ENCODE results near the gene IL18RAP. TPM values are rescaled to one million over a fixed set of nuclear protein-coding genes. Genes with fewer than 3 reads are reported as not detected.

IL18RAP gene
- total and polyA plus RNA-seq, 7 experiments from 2014 or later = 0.30 to 17.1 (median 7.5) TPM; not detected in 3

GRCh38 chr2:102418421-102418961 is 4.5 kb upstream of the IL18RAP start:
- DNase-seq (peak in 6 of 9 donors; percentile 24 to 59 (median 49)), ATAC-seq (peak; percentile 85)
- CTCF ChIA-PET = interaction anchor here (0.7 kb wide), 1 partner anchor 186 kb away, joined by 3 read pairs; no protein-coding TSS in a partner anchor
- H3K27ac Mint-ChIP-seq = peak overlapping the region in 7 of 9 donors; percentile 64 to 95 (median 78)
- peaks cover 0 to 55% (median 0%) of the 10 kb centered on the region in 5 donors for H3K36me3 Mint-ChIP-seq
- no peak overlapping the region for H3K27ac ChIP-seq (ENCODE audit: low read depth, low read length)
- peak overlapping the region; percentile 38 to 87 (median 74) for H3K4me3 Mint-ChIP-seq
- no peaks in the 10 kb centered on the region for H3K27me3 ChIP-seq (ENCODE audit: control insufficient read depth in 2 of 2, insufficient read depth in 2 of 2, low read length in 2 of 2)
- H3K4me1 ChIP-seq (ENCODE audit: control insufficient read depth in 2 of 2, insufficient read depth in 2 of 2, low read length in 2 of 2) = peaks cover 29 to 49% of the 10 kb centered on the region in 2 donors
- no peaks in the 10 kb centered on the region for H3K27me3 Mint-ChIP-seq
- intact Hi-C loops (cut with micrococcal nuclease) = loop anchor here (1.0 to 2.0 kb wide), 7 partner anchors 24 to 160 kb away; no protein-coding TSS in a partner anchor
- no peaks in the 10 kb centered on the region for H3K36me3 ChIP-seq (ENCODE audit: control insufficient read depth in 2 of 3, insufficient read depth in 3 of 3, low read length in 3 of 3)
- H3K4me1 Mint-ChIP-seq = peaks cover 27 to 67% (median 48%) of the 10 kb centered on the region in 7 donors
- POLR2A ChIA-PET = no interaction called here
- no peaks in the 10 kb centered on the region for H3K9me3 ChIP-seq (ENCODE audit: control insufficient read depth in 2 of 3, low read length in 3 of 3)
- peaks cover 0 to 15% (median 0%) of the 10 kb centered on the region in 11 donors for H3K9me3 Mint-ChIP-seq
- H3K4me3 ChIP-seq (ENCODE audit: low read length) = peak overlapping the region; percentile 18

DNA sequence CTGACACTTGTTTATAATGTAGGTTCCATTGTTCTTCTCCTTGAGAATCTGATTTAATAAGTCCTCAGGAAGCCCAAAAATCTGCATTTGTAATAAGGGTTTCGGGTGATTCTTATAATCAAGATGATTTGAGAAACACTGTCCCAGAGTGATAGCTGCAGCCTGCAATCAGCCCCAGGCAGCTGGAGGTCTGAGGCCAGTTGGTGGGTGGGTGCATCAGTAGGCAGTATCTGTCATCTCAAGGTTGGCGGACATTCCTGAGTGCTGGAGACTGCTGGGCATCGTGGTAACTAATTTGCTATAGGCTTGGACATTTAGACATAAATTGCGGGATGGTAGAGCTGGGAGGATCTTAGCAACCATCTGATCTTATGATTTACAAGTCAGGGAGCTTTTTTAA is 2.7 kb upstream of the IL18RAP start:
- no peaks in the 10 kb centered on the region for H3K27me3 ChIP-seq (ENCODE audit: control insufficient read depth in 2 of 2, insufficient read depth in 2 of 2, low read length in 2 of 2)
- peaks cover 29 to 50% of the 10 kb centered on the region in 2 donors for H3K4me1 ChIP-seq (ENCODE audit: control insufficient read depth in 2 of 2, insufficient read depth in 2 of 2, low read length in 2 of 2)
- peak overlapping the region in 2 of 9 donors; percentile 43 to 95 for H3K27ac Mint-ChIP-seq
- ChIA-PET CTCF (interaction anchor here (0.6 to 0.9 kb wide), 2 partner anchors 19 to 118 kb away, joined by 3 read pairs; no protein-coding TSS in a partner anchor), POLR2A (no interaction called here)
- peaks cover 30 to 80% (median 48%) of the 10 kb centered on the region in 7 donors for H3K4me1 Mint-ChIP-seq
- peak overlapping the region in 3 of 10 donors; percentile 13 to 87 (median 79) for H3K4me3 Mint-ChIP-seq
- intact Hi-C loops (cut with micrococcal nuclease) = no loop called here
- peaks cover 0 to 61% (median 0%) of the 10 kb centered on the region in 5 donors for H3K36me3 Mint-ChIP-seq
- H3K27me3 Mint-ChIP-seq = no peaks in the 10 kb centered on the region
- H3K4me3 ChIP-seq (ENCODE audit: low read length) = no peak overlapping the region
- H3K9me3 Mint-ChIP-seq = peaks cover 0 to 9% (median 0%) of the 10 kb centered on the region in 11 donors
- ATAC-seq (no peak), DNase-seq (no peak)
- no peaks in the 10 kb centered on the region for H3K36me3 ChIP-seq (ENCODE audit: control insufficient read depth in 2 of 3, insufficient read depth in 3 of 3, low read length in 3 of 3)
- no peaks in the 10 kb centered on the region for H3K9me3 ChIP-seq (ENCODE audit: control insufficient read depth in 2 of 3, low read length in 3 of 3)
- H3K27ac ChIP-seq (ENCODE audit: low read depth, low read length) = no peak overlapping the region

GRCh38 chr2:102421890-102422759 is 835 bp upstream of the IL18RAP start:
- peaks cover 0 to 9% (median 0%) of the 10 kb centered on the region in 11 donors for H3K9me3 Mint-ChIP-seq
- no peak overlapping the region for H3K4me3 ChIP-seq (ENCODE audit: low read length)
- peak overlapping the region in 3 of 10 donors; percentile 22 to 87 (median 67) for H3K4me3 Mint-ChIP-seq
- POLR2A ChIA-PET = no interaction called here
- H3K9me3 ChIP-seq (ENCODE audit: control insufficient read depth in 2 of 3, low read length in 3 of 3) = no peaks in the 10 kb centered on the region
- H3K4me1 Mint-ChIP-seq = peaks cover 31 to 84% (median 40%) of the 10 kb centered on the region in 7 donors
- H3K27me3 ChIP-seq (ENCODE audit: control insufficient read depth in 2 of 2, insufficient read depth in 2 of 2, low read length in 2 of 2) = no peaks in the 10 kb centered on the region
- intact Hi-C loops (cut with micrococcal nuclease) = no loop called here
- no peaks in the 10 kb centered on the region for H3K36me3 ChIP-seq (ENCODE audit: control insufficient read depth in 2 of 3, insufficient read depth in 3 of 3, low read length in 3 of 3)
- H3K36me3 Mint-ChIP-seq = peaks cover 0 to 63% (median 0%) of the 10 kb centered on the region in 5 donors
- CTCF ChIA-PET = interaction anchor here (1.0 kb wide), 1 partner anchor 21 kb away, joined by 3 read pairs; no protein-coding TSS in a partner anchor
- DNase-seq = no peak
- H3K27ac Mint-ChIP-seq = peak overlapping the region in 2 of 9 donors; percentile 12
- no peak overlapping the region for H3K27ac ChIP-seq (ENCODE audit: low read depth, low read length)
- H3K4me1 ChIP-seq (ENCODE audit: control insufficient read depth in 2 of 2, insufficient read depth in 2 of 2, low read length in 2 of 2) = peaks cover 24 to 39% of the 10 kb centered on the region in 2 donors
- no peak for ATAC-seq
- H3K27me3 Mint-ChIP-seq = no peaks in the 10 kb centered on the region

- Mint-ChIP-seq H3K4me3 (peak overlapping the region in 3 of 10 donors; percentile 16 to 76 (median 69)), H3K9me3 (peaks cover 0 to 8% (median 0%) of the 10 kb centered on the region in 11 donors), H3K36me3 (peaks cover 0 to 65% (median 0%) of the 10 kb centered on the region in 5 donors), H3K4me1 (peaks cover 22 to 83% (median 31%) of the 10 kb centered on the region in 7 donors), H3K27me3 (no peaks in the 10 kb centered on the region), H3K27ac (peak overlapping the region in 3 of 9 donors; percentile 12 to 71 (median 28))
- DNase-seq (no peak), ATAC-seq (no peak)
- H3K4me1 ChIP-seq (ENCODE audit: control insufficient read depth in 2 of 2, insufficient read depth in 2 of 2, low read length in 2 of 2) = peaks cover 14 to 29% of the 10 kb centered on the region in 2 donors
- ChIA-PET CTCF (interaction anchor here (1.0 kb wide), 2 partner anchors 19 to 183 kb away, joined by 3 read pairs; no protein-coding TSS in a partner anchor), POLR2A (no interaction called here)
- no peak overlapping the region for H3K4me3 ChIP-seq (ENCODE audit: low read length)
- H3K9me3 ChIP-seq (ENCODE audit: control insufficient read depth in 2 of 3, low read length in 3 of 3) = no peaks in the 10 kb centered on the region
- no peak overlapping the region for H3K27ac ChIP-seq (ENCODE audit: low read depth, low read length)
- intact Hi-C loops (cut with micrococcal nuclease) = no loop called here
- no peaks in the 10 kb centered on the region for H3K36me3 ChIP-seq (ENCODE audit: control insufficient read depth in 2 of 3, insufficient read depth in 3 of 3, low read length in 3 of 3)
- no peaks in the 10 kb centered on the region for H3K27me3 ChIP-seq (ENCODE audit: control insufficient read depth in 2 of 2, insufficient read depth in 2 of 2, low read length in 2 of 2)
Observed at GRCh38 chr2:102423368-102423767, 408 bp downstream of the IL18RAP start.

- peak overlapping the region in 1 of 10 donors; percentile 30 for H3K4me3 Mint-ChIP-seq
- peaks cover 9 to 81% (median 20%) of the 10 kb centered on the region in 7 donors for H3K4me1 Mint-ChIP-seq
- H3K4me1 ChIP-seq (ENCODE audit: control insufficient read depth in 2 of 2, insufficient read depth in 2 of 2, low read length in 2 of 2) = peaks cover under 1 to 17% of the 10 kb centered on the region in 2 donors
- DNase-seq = no peak
- intact Hi-C loops (cut with micrococcal nuclease) = no loop called here
- no peaks in the 10 kb centered on the region for H3K27me3 ChIP-seq (ENCODE audit: control insufficient read depth in 2 of 2, insufficient read depth in 2 of 2, low read length in 2 of 2)
- H3K36me3 ChIP-seq (ENCODE audit: control insufficient read depth in 2 of 3, insufficient read depth in 3 of 3, low read length in 3 of 3) = no peaks in the 10 kb centered on the region
- no peak overlapping the region for H3K27ac ChIP-seq (ENCODE audit: low read depth, low read length)
- H3K9me3 Mint-ChIP-seq = peaks cover 0 to 10% (median 0%) of the 10 kb centered on the region in 11 donors
- ChIA-PET CTCF (interaction anchor here (0.8 kb wide), 1 partner anchor 1576 kb away, joined by 3 read pairs; no protein-coding TSS in a partner anchor), POLR2A (interaction anchor here (1.0 kb wide), 1 partner anchor 10 kb away, joined by 3 read pairs; no protein-coding TSS in a partner anchor)
- no peaks in the 10 kb centered on the region for H3K27me3 Mint-ChIP-seq
- peak; percentile 48 for ATAC-seq
- no peaks in the 10 kb centered on the region for H3K9me3 ChIP-seq (ENCODE audit: control insufficient read depth in 2 of 3, low read length in 3 of 3)
- peaks cover 0 to 75% (median 0%) of the 10 kb centered on the region in 5 donors for H3K36me3 Mint-ChIP-seq
- no peak overlapping the region for H3K4me3 ChIP-seq (ENCODE audit: low read length)
- H3K27ac Mint-ChIP-seq = peak overlapping the region in 1 of 9 donors; percentile 44
Observed at GRCh38 chr2:102424754-102425153, 1.8 kb downstream of the IL18RAP start.

- H3K9me3 Mint-ChIP-seq = peaks cover 0 to 15% (median 0%) of the 10 kb centered on the region in 11 donors
- Histone ChIP-seq H3K4me1 (ENCODE audit: control insufficient read depth in 2 of 2, insufficient read depth in 2 of 2, low read length in 2 of 2) (peaks cover 0 to 15% of the 10 kb centered on the region in 2 donors), H3K27me3 (ENCODE audit: control insufficient read depth in 2 of 2, insufficient read depth in 2 of 2, low read length in 2 of 2) (no peaks in the 10 kb centered on the region), H3K4me3 (ENCODE audit: low read length) (no peak overlapping the region), H3K36me3 (ENCODE audit: control insufficient read depth in 2 of 3, insufficient read depth in 3 of 3, low read length in 3 of 3) (no peaks in the 10 kb centered on the region), H3K27ac (ENCODE audit: low read depth, low read length) (no peak overlapping the region), H3K9me3 (ENCODE audit: control insufficient read depth in 2 of 3, low read length in 3 of 3) (no peaks in the 10 kb centered on the region)
- intact Hi-C loops (cut with micrococcal nuclease) = no loop called here
- H3K4me3 Mint-ChIP-seq = no peak overlapping the region
- H3K27ac Mint-ChIP-seq = no peak overlapping the region
- H3K36me3 Mint-ChIP-seq = peaks cover 0 to 77% (median 0%) of the 10 kb centered on the region in 5 donors
- no peaks in the 10 kb centered on the region for H3K27me3 Mint-ChIP-seq
- H3K4me1 Mint-ChIP-seq = peaks cover 6 to 80% (median 16%) of the 10 kb centered on the region in 7 donors
- ChIA-PET CTCF (no interaction called here), POLR2A (no interaction called here)
- DNase-seq (no peak), ATAC-seq (no peak)
Observed at GRCh38 chr2:102425441-102426132, 2.6 kb downstream of the IL18RAP start.

Measured in naive thymus-derived CD4-positive, alpha-beta T cell (primary cell).